ENCODE data around the gene PKN3.
"Not testable (repeated sequence)": the region's sequence is repeated elsewhere in the genome, so short reads cannot be mapped to it uniquely, and the experiment has no call there.

PKN3 gene

DNA sequence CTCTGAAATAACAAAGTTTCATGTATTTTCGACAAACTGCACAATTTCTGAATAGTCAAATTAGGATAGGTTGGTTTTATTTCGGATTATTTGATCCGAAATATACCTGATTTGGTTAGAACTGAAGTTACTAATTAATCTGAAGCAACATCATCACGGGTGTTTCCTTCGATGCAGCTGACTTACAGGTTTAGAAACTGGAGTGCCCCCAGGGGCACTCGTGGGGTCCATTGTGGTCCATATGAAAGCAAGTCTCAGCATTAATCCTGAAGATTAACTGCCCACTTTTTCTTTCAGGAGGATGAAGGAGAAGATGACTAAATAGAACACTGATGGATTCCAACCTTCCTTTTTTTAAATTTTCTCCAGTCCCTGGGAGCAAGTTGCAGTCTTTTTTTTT lies 8.0 kb upstream of the PKN3 start:
- no peak for DNase-seq

- no peak for DNase-seq
These were observed 5.2 kb upstream of the PKN3 start for GRCh38 chr9:128696923-128697707.

GRCh38 chr9:128699096-128699795 lies 3.1 kb upstream of the PKN3 start:
- DNase-seq = not testable (repeated sequence)

- DNase-seq = no peak
These were observed 962 bp upstream of the PKN3 start for GRCh38 chr9:128701227-128701854.

- no peak for DNase-seq
These were observed 779 bp downstream of the PKN3 start for GRCh38 chr9:128702949-128703615.

- no peak for DNase-seq
These were observed 1.5 kb downstream of the PKN3 start for GRCh38 chr9:128703616-128704355.

DNA sequence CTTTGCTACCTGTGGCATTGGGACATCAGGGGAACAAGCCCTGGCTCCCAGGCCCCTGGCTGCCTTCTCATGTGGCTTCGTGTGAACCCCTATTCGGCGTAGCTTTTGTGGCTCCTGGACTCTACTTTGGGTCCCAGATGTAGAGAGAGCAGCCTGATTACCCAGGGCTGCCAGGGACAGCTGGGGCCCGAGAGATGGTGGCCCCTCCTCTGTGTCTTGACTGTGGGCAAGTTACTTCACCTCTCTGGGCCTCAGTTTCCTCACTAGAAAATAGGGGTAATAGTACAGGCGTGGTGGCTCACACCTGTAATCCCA lies 2.0 kb downstream of the PKN3 start:
- DNase-seq = no peak

- DNase-seq = no peak
These were observed 3.0 kb downstream of the PKN3 start for GRCh38 chr9:128705051-128705965.

DNA sequence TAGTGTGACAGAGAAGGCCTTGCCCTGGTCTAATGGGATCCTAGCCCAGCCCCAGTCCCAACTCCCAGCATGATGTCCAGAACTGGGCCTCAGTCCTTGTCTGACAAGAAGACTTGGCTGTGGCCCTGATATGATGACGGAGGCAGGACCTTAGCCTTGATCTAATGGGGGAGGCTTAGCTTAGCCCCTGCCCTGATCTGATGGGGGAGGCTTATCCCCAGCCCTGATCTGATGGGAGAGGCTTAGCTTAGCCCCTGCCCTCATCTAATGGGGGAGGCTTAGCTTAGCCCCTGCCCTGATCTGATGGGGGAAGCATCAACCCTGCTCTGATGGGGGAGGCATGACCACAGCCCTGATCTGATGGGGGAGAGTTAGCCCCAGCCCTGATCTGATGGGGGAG lies 3.7 kb downstream of the PKN3 start:
- no peak for DNase-seq

- DNase-seq = no peak
These were observed 4.5 kb downstream of the PKN3 start for GRCh38 chr9:128706671-128707381.

- no peak for DNase-seq
These were observed 5.1 kb downstream of the PKN3 start for GRCh38 chr9:128707446-128707845.

- DNase-seq = no peak
These were observed 10.4 kb downstream of the PKN3 start for GRCh38 chr9:128712451-128713410.

DNA sequence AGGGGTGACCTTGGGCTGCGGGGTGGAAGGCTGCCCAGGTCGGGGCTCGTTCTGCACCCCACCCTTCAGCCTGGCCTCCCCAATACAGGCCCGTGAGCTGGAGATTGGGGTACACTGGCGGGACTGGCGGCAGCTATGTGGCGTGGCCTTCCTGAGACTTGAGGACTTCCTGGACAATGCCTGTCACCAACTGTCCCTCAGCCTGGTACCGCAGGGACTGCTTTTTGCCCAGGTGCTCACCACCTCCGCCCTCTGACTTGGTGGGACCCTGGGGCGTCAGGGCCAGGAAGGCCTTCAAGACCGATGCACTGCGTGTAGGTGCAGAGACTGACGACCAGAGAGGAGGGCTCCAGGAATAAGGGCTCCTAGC lies 11.1 kb downstream of the PKN3 start:
- no peak for DNase-seq

DNA sequence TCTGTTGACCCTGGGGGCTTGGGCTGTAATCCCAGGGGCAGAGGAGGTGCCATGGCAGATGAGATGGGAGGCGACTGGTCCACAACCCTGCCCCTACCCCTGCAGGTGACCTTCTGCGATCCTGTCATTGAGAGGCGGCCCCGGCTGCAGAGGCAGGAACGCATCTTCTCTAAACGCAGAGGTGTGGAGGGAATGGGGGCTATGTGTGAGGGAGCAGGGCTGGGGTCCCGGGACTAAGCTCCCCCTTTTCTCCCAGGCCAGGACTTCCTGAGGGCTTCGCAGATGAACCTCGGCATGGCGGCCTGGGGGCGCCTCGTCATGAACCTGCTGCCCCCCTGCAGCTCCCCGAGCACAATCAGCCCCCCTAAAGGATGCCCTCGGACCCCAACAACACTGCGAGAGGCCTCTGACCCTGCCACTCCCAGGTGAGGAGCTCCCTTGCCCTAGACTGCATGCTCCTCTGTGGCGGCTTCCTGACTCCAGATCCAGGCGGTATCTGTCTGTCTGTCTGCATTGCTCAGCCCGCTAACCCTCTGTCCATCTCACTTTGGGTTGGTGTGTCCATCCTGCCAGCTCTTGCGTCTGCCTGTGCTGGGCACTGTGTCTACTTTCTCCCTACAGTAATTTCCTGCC lies 11.8 kb downstream of the PKN3 start:
- DNase-seq = no peak

DNA sequence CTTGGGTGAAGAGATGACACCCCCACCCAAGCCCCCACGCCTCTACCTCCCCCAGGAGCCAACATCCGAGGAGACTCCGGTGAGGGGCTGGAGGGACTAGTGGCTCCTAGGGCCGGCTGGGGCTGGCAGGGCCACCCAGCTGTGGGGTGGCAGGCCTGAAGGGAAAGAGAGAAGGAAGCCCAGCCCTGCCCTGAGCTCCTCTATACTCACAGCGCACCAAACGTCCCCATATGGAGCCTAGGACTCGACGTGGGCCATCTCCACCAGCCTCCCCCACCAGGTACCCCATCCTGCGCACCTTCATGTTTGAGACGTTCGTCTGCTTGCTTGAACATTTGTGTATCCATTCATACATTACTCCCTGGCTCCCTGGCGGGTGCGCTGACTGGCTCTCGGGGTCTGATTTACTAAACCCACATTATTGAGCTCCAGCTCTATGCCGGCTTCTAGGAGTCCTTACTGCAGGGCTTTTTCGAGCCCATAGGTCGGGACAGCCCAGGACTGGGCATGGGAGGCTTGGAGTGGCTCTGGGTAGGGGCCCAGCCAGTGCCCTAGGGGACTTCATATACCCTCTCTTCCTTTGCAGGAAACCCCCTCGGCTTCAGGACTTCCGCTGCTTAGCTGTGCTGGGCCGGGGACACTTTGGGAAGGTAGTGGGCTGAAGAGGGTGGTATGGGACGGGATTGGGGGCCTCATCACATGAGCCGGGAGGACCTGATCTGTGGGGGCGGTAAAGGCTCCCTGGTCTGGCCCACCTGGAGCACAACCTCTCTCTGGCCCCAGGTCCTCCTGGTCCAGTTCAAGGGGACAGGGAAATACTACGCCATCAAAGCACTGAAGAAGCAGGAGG lies 12.5 kb downstream of the PKN3 start:
- no peak for DNase-seq

GRCh38 chr9:128715436-128715750 lies 13.1 kb downstream of the PKN3 start:
- no peak for DNase-seq

DNA sequence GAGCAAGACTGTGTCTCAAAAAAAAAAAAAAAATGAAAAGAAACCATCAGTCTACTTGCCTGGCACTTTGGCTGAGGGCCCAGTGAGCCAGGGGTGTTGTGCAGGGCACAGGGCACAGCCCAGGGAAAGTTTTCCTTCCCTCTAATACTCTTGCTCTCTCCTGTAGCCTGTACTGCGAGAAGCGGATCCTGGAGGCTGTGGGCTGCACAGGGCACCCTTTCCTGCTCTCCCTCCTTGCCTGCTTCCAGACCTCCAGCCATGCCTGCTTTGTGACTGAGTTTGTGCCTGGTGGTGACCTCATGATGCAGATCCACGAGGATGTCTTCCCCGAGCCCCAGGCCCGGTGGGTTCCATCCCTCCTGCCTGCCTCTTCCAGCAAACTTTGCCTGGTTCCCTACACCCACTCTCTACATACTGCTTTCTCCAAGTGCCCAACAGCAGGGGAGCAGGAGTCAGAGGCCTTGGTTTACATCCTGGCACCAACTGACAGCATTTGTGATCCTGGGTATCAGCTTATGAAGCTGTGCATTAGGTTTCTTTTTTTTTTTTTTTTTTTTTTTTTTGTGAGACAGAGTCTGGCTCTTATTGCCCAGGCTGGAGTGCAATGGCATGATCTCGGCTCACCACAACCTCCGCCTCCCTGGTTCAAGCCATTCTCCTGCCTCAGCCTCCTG lies 14.4 kb downstream of the PKN3 start:
- DNase-seq = no peak

- DNase-seq = no peak
These were observed 15.7 kb downstream of the PKN3 start for GRCh38 chr9:128718047-128718446.

Measured in NCI-H345 (cell line).